Epithelial cell of esophagus (primary cell): ENCODE data around the gene HBS1L.

Experiments
- DNase-seq: peaks from one replicate; pipeline ENCODE4 v3.0.0; 2010; ENCODE audit warnings: low read depth
- H3K4me3 ChIP-seq: 2 replicates; pipeline ENCODE4 v1.5.1; 2011; ENCODE audit warnings: mild to moderate bottlenecking, low read length, control low read depth
- CTCF ChIP-seq: IDR thresholded peaks from 2 replicates; pipeline ENCODE4 v1.5.1; 2011; ENCODE audit warnings: low read depth, mild to moderate bottlenecking, low read length, control low read depth, inconsistent platforms; ENCODE audit not compliant: insufficient read depth; ENCODE audit errors: missing control alignments

Gene HBS1L

GRCh38 chr6:135088281-135088680 is 33.7 kb upstream of the HBS1L start:
- DNase-seq: no peak
- H3K4me3 ChIP-seq: no peak overlapping the region
- no peak for TF ChIP-seq CTCF

- no peak for TF ChIP-seq CTCF
- no peak overlapping the region for H3K4me3 ChIP-seq
- DNase-seq: no peak
Measured at GRCh38 chr6:135087803-135088202, 33.2 kb upstream of the HBS1L start.

GRCh38 chr6:135087403-135087802 is 32.8 kb upstream of the HBS1L start:
- H3K4me3 ChIP-seq: no peak overlapping the region
- DNase-seq: no peak

GRCh38 chr6:135086414-135086764 is 31.8 kb upstream of the HBS1L start:
- no peak for DNase-seq
- no peak overlapping the region for H3K4me3 ChIP-seq
- no peak for TF ChIP-seq CTCF

More at GRCh38 chr6:135087403-135087802, 32.8 kb upstream of the HBS1L start:
- no peak for TF ChIP-seq CTCF

- no peak for DNase-seq
- no peak for TF ChIP-seq CTCF
- H3K4me3 ChIP-seq: no peak overlapping the region
Measured at GRCh38 chr6:135085700-135086413, 31.2 kb upstream of the HBS1L start.

GRCh38 chr6:135084916-135085269 is 30.3 kb upstream of the HBS1L start:
- DNase-seq: no peak
- TF ChIP-seq CTCF: no peak
- H3K4me3 ChIP-seq: no peak overlapping the region
